Measurements from ENCODE around the gene RAB8A.

DNA sequence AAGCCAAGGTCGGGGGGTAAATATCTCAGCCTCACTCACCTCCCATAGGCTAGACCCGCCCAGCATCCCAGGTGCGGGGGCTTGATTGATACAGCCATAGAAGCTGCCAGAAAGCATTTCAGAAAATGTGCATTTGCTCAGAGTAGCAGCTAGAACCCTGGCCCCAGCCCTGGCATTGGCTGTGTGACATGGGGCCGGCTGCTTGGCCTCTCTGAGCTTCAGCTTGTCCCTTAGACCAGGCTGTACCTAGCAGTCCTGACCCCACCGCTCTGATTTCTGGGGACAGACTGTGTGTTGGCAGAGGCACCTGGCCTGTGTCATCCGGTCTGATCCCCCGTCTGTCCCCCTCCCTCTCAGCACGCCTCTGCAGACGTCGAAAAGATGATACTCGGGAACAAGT lies 15.4 kb downstream of the RAB8A start:
- no peak for TF ChIP-seq POLR2A (IDR thresholded peaks at IDR 0.05)
- no peak for TF ChIP-seq POLR2AphosphoS5 (IDR thresholded peaks at IDR 0.05)
- TF ChIP-seq, protein P1, sequence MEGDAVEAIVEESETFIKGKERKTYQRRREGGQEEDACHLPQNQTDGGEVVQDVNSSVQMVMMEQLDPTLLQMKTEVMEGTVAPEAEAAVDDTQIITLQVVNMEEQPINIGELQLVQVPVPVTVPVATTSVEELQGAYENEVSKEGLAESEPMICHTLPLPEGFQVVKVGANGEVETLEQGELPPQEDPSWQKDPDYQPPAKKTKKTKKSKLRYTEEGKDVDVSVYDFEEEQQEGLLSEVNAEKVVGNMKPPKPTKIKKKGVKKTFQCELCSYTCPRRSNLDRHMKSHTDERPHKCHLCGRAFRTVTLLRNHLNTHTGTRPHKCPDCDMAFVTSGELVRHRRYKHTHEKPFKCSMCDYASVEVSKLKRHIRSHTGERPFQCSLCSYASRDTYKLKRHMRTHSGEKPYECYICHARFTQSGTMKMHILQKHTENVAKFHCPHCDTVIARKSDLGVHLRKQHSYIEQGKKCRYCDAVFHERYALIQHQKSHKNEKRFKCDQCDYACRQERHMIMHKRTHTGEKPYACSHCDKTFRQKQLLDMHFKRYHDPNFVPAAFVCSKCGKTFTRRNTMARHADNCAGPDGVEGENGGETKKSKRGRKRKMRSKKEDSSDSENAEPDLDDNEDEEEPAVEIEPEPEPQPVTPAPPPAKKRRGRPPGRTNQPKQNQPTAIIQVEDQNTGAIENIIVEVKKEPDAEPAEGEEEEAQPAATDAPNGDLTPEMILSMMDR (IDR thresholded peaks at IDR 0.05 in 8 of 11, conservative IDR thresholded peaks at IDR 0.05 in 3 of 11) = no peak
